GM19035 (cell line): ENCODE results near the gene UAP1.

ENCODE experiments used
- ATAC-seq: cut with Tn5 transposase; IDR thresholded peaks from one replicate; pipeline ENCODE4 v1.9.1; 2021; ENCODE audit not compliant: unreplicated experiment

Gene UAP1

DNA sequence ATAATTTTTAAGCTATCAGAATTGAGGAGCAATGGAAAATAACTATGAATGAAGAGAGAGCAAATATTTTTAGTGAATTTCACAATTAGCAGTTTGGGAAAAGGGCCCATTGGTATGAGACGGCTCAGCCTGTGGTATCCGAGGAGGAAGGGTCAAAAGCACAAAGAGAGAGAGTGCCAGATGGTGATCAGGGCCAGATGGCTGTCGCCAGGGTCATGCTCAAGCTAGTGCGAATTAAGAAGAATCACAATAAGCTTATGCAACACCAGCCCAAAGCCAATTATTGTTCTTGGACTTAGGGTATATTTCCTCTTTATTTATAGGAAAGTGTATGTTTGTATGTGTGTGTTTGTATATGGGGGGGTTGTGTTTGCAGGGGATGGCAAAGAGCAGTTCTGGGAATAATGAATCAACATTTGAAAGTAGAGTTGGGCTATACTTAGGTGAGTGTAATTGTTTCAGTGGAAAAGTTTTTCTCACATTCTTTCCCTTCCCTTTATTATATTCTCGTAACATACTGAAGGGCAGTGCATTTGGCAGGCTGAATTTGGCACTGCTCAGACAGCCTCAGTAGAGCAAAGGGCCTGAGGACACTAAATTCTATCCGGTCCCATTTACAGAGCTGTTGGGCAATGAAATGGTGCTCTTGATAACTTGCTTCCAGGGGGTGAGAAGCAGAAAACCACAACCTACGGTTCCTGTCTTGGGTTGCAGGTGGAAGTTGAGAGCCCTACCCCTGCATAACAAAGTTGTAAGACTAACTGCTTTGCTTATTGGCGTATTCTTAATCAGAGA is 51.3 kb downstream of the UAP1 start:
- ATAC-seq = peak; percentile 23

DNA sequence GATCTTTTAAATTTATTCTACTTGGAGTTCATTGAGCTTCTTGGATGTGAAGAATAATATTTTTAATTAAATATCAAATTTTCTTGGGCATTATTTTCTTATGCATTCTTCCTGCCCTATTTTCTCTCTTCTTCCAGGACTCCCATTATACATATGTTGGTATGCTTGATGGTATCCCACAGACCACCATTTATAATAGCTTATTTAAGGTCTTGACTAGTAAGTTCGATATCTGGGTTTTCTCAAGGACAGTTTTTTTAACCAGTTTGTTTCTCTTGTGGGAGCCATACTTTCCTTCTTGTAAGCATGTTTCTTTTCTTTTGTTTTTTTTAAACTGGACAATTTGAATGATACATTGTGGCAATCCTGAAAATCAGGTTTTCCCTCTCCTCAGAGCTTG is 55.3 kb downstream of the UAP1 start:
- no peak for ATAC-seq

DNA sequence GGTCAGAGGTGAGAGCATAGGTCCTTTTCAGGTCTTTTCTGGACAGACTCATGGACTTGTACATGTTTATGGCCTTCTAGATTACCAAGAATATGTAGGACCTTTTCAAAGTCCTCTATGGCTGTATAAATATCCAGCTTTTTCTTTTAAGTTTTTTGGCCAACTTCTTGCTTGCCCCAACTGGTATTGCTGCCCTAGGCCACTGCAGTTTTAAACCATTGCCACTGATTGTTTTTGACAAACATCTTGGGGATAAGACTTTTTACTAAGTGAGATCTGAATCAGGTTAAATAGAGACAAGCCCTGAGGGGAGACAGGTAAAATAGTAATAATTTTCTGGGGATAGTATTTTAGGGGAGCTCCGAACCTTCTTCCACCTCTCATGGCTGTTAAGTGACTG is 56.0 kb downstream of the UAP1 start:
- no peak for ATAC-seq

DNA sequence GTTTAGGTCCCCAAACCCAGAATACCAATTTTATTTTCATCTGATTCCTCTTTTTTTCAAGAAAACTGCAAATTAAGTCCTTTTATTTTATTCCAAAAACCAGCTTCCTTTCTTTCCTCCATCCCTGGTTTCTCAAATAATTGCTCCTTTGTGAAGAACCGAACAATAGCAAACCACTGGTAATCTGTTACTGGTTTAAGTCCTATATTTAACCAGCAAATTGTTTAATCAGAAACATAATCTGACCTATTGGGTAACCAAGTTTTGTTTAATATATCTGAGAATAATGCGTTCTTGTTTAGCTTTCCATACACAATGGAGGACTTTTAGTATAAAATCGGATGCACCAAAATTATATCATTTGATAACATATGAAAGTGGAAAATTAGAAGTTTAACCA is 57.6 kb downstream of the UAP1 start:
- no peak for ATAC-seq

DNA sequence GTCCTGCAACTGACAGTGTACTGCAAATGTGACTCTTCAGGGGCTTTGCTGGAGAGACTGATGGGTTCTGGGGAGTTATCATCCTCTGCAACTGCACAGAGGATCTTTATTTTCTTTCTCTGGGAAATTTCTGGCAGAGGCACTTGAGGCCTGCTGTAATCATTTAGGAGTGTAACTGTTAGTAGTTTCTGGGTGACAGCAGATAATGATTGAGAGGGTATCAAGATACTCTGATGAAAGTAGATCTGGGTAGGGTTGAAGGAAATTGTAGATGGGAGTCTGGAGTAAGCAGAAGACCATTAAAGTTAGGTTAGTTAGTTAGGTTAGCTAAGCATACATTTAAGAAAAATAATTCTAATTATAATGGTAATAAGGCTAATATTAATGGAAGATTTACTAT is 59.7 kb downstream of the UAP1 start:
- ATAC-seq = no peak

DNA sequence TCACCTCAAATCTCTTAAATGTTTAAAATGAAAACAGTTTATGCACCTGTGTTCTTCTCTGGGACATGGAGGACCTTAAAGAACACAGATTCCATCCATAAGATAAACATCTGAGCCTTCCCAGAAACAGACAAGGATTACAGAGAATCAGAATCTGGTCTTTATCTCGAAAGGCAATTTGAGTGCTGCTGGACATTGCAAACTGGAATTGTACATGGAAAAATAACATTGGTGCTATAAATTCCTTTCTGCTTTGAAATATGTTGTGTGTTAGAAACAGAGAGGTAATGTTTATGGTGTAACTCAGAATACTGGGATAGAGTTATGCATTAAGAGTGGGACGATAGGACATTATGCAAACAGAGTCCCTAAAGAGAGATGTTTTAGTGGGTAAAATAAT is 64.2 kb downstream of the UAP1 start:
- ATAC-seq = no peak

DNA sequence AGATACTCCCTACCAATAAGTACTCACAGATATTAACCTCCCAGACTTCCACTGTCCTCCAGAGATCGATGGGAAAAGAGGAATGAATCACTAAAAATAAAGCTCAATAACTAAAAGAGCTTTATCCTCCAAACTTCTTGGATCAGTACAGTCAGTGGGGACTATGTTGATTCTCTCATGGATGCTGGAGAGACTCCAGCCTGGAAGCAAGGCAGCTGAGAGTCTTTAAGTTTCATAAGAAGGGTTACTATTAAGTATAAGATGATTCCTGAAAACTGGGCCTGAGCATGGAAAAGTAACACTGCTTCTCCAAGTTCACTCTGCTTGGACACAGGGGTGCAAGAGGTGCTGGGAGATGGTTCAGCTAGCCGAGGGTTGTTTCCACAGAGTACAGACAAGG is 64.6 kb downstream of the UAP1 start:
- no peak for ATAC-seq

DNA sequence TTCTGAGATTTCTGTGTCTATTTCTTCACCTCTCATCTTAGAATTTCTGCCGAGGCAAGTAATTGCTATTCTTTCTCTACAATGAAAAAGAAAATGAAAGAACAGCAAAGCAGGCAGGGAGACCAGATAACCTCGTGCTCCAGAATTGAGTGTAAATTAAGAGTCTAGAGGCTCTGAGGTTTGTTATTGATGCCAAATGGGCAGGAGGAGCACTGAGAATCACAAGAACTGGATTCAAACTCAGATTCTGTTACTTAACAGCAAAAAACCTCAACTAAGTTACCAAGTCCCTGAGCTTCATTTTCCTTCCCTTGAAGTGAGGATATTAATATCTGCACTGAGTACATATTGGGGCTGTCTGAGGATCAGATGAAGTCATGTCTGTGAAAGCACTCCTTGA is 65.2 kb downstream of the UAP1 start:
- no peak for ATAC-seq

DNA sequence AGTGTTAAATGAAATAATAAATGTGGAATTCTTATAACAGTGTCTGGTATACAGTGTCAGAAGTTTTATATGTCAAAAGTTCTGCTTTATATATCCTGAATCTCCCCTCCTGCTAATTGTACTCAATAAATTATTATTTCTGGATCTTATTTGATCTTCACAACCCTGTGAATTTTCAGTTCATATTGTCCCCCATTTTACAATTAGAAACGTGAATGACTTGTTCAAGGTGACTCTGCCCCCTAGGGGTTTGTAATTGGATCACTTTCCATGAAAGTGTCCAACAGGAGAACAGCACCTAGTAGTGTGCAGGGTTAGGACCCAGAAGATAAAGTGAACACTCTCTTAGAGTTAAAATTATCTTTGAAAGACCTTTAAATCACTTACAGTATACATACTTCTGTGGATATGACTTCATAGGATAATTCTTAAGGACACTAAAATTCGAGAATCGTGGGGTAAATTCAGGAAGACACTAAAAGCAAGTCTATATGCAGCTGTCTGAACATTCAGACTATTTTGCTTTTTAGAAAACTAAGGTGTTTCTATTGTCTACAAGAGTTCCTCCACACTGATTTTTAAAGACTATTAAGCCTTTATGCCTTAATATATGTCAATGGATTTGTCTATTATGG is 66.3 kb downstream of the UAP1 start:
- no peak for ATAC-seq

DNA sequence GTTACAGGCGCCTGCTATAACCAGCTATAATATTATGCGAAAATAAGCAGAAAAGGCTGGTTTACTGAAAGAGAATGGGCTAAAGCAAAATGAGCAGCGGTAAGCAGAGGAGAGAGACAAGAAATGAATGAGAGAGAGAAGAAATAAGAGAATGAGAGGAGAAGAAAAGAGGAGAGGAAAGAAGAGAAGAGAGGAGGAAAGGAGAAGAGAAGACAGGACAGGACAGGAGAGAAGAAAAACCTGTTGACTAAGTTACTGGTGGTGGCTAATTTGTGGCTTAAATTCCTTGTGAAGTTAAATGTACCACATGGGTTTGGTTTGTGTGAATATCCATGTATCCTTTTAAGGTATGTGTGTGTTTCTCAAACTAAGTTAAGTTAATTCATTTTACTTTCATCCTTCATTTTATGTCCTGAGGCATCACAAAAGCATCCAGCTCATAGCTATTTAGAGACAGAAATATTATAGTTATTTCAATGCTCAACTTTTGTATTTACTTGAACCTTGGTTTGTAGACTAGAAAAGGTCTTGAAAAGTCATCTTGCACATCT is 67.6 kb downstream of the UAP1 start:
- ATAC-seq = no peak

DNA sequence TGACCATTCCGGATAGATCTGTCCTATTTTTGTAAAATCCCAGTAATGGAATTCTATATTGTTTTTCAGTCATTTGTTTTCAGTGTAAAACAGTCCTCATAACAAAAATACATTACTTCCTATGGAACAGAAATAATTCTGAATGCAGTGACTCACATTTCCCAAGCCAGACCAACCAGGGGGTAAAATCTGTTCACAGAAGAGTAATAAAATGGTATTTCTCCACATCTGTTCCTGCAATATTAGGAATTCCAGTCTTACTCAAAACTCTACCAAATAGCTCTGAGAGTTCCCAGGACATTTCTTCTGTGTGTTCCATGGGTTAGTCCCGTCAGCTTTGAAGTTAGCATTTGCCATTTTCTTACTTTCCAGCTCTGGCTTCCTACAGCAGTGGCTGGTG is 68.1 kb downstream of the UAP1 start:
- no peak for ATAC-seq

DNA sequence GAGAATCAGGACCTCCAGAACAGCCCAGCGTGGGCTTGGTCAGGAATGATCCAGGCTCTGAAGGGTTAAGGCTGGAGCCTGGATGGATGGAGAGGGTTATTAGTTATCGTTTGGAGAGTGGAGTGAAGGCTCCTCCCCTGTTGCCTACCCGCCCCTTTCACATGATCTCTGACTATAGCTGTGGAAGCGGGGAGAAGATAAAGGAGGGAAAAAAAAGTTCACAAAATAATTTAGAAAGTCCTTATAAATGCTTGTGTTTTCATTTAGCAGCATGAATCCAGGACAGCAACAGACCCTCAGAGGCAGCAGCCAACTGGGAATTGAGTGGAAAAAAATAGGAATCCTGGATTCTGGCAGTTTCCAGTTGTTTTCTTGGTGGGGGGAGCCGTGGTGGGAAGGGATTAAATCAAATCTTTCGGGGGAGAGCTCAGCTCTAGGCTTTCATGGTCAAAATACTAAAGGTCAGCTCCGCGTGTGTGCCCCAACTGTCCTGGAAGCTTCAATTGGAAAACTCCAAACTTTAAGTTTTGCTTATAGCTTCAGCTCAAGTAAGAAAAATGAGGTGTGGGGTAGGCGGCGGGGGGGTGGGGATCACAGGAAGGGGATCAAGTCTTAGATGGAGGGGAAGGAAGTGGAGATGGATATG is 70.1 kb downstream of the UAP1 start:
- no peak for ATAC-seq

DNA sequence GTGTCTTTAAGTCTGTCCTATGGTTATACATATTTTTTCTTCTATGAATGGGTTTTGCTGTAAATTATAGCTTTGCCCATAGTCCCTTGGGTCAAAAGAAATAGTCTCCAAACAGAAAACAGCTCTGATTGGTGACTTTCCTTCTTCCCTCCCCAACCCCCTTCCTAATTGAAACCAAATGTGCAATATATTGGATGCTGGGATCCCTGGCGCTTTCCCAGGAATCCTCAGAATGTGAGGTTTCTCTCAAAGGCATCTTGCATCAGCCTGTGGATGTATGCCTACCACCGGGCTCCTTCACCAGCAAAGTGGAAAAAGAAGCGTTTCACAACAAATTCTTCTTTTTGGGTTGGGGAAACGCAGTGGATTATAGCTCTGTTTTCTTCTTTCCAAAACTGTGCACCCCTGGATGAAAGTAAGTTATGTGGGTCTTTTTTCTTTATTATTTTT is 70.7 kb downstream of the UAP1 start, which contains the start of gene DDR2:
DDR2 (plus strand) TSS at position 248 of the 450 bp plus-strand sequence. CDS start 86,600 bp downstream, outside the sequence.
- ATAC-seq = no peak

DNA sequence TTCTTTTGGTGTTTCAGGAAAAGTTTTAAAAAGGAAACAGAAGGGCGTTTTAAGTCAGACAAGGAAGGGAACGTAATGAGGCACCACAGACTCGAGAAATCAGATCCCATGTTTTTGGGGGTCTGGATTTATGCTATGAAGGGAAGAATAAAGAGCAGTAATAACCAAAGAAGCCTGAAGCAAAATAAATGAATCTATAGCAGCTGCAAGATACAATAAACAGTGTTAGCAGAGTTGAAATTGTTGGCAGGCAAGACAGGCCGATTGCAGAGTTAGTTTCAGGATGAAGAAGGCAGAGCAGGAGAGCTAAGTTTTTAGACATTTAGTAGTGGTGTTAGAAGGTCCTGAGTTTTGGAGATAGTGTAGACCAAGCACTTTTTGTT is 71.2 kb downstream of the UAP1 start:
- no peak for ATAC-seq

DNA sequence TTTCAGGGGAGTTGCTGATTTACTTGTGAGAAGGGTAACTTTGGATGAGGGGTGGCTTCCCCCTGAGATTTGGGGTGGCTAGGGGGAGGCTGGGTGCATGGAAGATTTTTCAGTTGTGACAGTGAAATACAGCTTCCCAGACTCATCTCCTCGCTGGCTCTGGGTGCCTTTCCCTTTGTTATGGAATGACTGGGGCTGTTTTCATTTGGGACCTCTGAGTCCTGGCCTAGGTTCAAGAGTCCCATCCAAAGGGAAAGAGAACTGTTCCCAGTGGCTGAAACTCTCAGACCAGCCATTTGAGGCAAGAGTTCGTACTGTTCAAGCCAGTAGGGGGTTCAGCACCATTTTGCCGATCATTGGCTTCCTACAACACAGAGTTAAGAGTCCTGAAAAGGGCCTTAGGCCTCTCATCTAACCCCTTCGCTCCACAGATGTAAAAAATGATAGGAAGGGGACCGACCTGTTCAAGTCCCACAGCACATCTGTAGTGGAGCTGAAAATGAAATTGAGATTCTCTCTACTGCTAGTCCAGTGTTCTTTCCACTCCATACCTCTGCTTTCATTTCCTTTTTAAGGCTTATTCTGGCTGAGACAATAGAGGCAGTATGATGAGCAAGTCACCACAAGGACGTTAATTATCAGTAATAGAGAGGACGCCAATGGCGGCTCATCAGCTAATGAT is 71.7 kb downstream of the UAP1 start:
- peak; percentile 48 for ATAC-seq

DNA sequence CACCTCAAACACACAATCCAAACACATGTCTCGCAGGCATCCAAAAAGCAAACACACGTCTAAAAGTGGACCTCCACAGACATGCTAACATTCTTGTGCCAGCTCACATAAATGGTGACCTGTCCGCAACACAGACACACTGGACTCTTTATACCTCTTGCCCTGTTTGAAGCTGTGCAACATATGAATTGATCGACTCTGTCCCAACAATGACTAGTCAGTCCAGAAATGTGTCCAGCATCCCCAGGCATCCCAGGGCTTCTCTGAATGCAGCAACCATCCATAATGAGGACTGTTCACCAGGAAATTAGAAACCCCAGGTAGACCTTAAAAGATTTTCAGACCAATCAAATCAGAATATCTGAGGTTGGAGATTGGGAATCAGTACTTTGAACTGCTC is 73.9 kb downstream of the UAP1 start:
- ATAC-seq = no peak

DNA sequence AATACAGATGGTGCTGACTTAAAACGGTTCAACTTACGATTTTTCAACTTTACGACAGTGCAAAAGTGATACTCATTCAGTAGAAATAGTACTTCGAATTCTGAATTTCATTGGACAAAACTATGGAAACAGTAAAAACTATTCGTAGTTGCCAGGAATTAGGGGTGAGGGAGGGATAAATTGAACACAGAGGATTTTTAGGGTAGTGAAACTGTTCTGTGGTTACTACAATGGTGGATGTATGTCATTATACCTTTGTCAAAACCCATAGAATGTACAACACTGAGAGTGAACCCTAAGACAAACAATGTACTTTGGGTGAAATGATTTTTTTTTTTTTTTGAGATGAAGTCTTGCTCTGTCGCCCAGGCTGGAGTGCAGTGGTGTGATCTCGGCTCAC is 78.2 kb downstream of the UAP1 start:
- no peak for ATAC-seq

DNA sequence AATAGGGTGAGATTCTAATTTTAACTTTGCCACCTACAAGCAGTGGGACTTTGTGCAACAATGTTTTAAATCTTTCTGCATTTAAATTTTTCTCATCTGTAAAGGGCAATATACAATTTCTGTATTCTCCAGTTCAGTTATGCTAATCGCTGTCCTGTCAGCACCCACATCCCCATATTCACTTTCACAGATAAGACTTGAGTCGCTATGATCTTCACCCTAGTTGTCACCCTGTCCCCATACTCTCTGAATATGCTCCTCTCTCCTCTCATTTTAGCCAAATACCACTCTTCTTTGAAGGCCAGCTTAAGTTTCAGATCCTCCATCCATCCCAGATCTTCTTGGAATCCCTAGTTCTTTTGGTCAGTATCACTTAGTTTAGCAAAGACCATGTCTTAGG is 79.6 kb downstream of the UAP1 start:
- no peak for ATAC-seq

DNA sequence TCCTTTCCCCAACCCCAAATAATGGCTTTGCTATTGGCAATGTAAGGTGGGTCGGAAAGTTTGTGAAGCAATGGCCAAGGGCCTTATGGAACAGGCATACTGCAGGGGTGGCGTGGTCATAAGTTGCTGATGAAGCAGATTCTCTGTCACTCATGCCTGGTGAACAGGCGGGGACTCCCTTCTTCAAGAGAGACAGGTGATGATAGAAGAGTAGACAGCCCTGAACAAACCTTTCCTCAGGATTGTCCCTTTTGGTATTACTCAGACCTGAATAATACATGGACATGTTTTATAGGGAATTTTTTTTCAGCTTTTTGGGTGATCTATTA is 83.4 kb downstream of the UAP1 start:
- ATAC-seq = no peak

DNA sequence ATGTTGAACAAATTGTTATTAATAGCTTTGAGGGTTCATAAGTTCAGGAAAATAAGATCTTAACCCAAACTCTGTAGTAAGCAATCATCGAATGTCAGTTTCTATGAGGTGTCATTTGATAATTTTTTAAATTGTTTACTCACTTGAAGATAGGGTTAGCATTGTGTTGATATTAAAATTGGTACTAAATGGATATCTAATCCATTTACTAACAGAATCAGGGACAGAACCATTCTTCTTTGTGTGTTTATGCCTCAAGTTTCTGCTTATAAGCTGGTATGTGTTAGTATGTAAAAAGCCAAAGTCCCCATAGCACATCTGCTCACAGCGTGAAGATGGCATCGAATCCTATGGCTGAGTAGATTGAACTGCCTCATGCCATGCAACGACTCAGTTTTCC is 84.1 kb downstream of the UAP1 start:
- ATAC-seq = no peak

DNA sequence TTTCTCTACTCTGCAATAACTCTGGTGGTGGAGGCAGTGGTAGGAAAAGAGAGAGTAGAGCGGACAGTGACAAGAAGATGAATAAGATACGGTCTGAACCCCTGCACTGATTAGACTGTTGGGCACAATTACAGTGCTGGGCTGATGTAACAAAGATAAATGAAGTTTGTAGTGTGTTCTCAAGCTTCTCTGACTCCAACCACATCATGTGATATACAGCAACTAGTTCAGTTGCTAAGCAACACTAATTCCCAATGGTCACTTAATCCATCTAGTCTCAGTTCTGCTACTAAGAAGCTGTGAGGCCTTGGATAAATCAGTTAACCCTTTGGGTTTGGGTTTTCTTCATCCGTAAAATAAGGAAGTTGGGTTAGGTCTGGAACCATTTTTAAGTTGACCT is 88.1 kb downstream of the UAP1 start:
- no peak for ATAC-seq
